HEK293 (cell line): ENCODE results near the gene BCL2.

Experiments used
- CTCF ChIA-PET: fragments of 350-600 bp; formaldehyde crosslinking; extraction: SDS; loops from one replicate; lab custom pipeline; 2021; ENCODE audit warnings: antibody characterized with exemption; lab: Yijun Ruan, JAX
- POLR2A ChIA-PET: fragments of 300-600 bp; formaldehyde crosslinking; extraction: SDS; loops from one replicate; lab custom pipeline; 2020; ENCODE audit warnings: antibody characterized with exemption, inconsistent platforms; lab: Yijun Ruan, JAX
- H3K27ac ChIP-seq: fragments of 200-500 bp; sonication (Bioruptor generic); 2 replicates; pipeline ENCODE4 v1.5.1; 2014; ENCODE audit warnings: low read depth, low read length, control low read depth, inconsistent platforms; ENCODE audit errors: extremely low read depth
- H3K36me3 ChIP-seq, 2 experiments: fragments of 200-500 bp in 1 of 2; sonication (Bioruptor generic) in 1 of 2; 1 replicate in 1 of 2; 2 replicates in 1 of 2; pipeline ENCODE4 v1.5.1; 2014 to 2017; ENCODE audit warnings: inconsistent platforms in 2 of 2, low read length in 2 of 2; ENCODE audit not compliant: control insufficient read depth in 2 of 2, insufficient read depth in 1 of 2
- H3K4me1 ChIP-seq: fragments of 200-500 bp; sonication (Bioruptor generic); 2 replicates; pipeline ENCODE4 v1.5.1; 2014; ENCODE audit warnings: mild to moderate bottlenecking, low read length, inconsistent platforms; ENCODE audit not compliant: control insufficient read depth, insufficient read depth
- H3K4me3 ChIP-seq: 2 replicates; pipeline ENCODE4 v1.5.1; 2011; ENCODE audit warnings: low read depth, mild to moderate bottlenecking, control low read depth, low read length, moderate library complexity
- H3K9me3 ChIP-seq: fragments of 200-500 bp; sonication (Bioruptor generic); 2 replicates; pipeline ENCODE4 v1.5.1; 2014; ENCODE audit warnings: low read depth, low read length, inconsistent platforms; ENCODE audit not compliant: control insufficient read depth, insufficient read depth
- EGR2 ChIP-seq: fragments of 450-650 bp; formaldehyde crosslinking; IDR thresholded peaks from 2 replicates; pipeline ENCODE4 v1.5.1; 2016; ENCODE audit warnings: low read depth, missing biosample characterization, missing genetic modification characterization
- GLI2 ChIP-seq: fragments of 450-650 bp; formaldehyde crosslinking; IDR thresholded peaks from 2 replicates; pipeline ENCODE4; 2017; ENCODE audit warnings: missing biosample characterization, missing genetic modification characterization, low read depth, borderline replicate concordance
- GLIS2 ChIP-seq: fragments of 450-650 bp; formaldehyde crosslinking; IDR thresholded peaks from 2 replicates; pipeline ENCODE4 v1.5.1; 2016; ENCODE audit warnings: missing biosample characterization, missing genetic modification characterization
- KLF7 ChIP-seq: fragments of 450-650 bp; formaldehyde crosslinking; IDR thresholded peaks from 2 replicates; pipeline ENCODE4 v1.5.1; 2016; ENCODE audit warnings: missing biosample characterization, missing genetic modification characterization, borderline replicate concordance
- KLF9 ChIP-seq: fragments of 450-650 bp; formaldehyde crosslinking; IDR thresholded peaks from 2 replicates; pipeline ENCODE4 v1.5.1; 2016; ENCODE audit warnings: missing biosample characterization, missing genetic modification characterization, low read depth
- RBAK ChIP-seq: fragments of 450-650 bp; formaldehyde crosslinking; IDR thresholded peaks from 2 replicates; pipeline ENCODE4 v1.5.1; 2016; ENCODE audit warnings: missing biosample characterization, missing genetic modification characterization
- SCRT1 ChIP-seq: fragments of 450-650 bp; formaldehyde crosslinking; IDR thresholded peaks from 2 replicates; pipeline ENCODE4 v1.5.1; 2016; ENCODE audit warnings: missing biosample characterization, missing genetic modification characterization, borderline replicate concordance
- SP2 ChIP-seq: fragments of 450-650 bp; formaldehyde crosslinking; IDR thresholded peaks from 2 replicates; pipeline ENCODE4 v1.5.1; 2016; ENCODE audit warnings: missing biosample characterization, missing genetic modification characterization
- SP3 ChIP-seq: fragments of 450-650 bp; formaldehyde crosslinking; IDR thresholded peaks from 2 replicates; pipeline ENCODE4 v1.5.1; 2016; ENCODE audit warnings: missing biosample characterization, missing genetic modification characterization
- SP7 ChIP-seq: fragments of 450-650 bp; formaldehyde crosslinking; IDR thresholded peaks from 2 replicates; pipeline ENCODE4 v1.5.1; 2016; ENCODE audit warnings: missing biosample characterization, missing genetic modification characterization
- ZBTB17 ChIP-seq: fragments of 450-650 bp; formaldehyde crosslinking; IDR thresholded peaks from 2 replicates; pipeline ENCODE4 v1.5.1; 2016; ENCODE audit warnings: missing biosample characterization, missing genetic modification characterization
- ZBTB48 ChIP-seq: fragments of 450-650 bp; formaldehyde crosslinking; IDR thresholded peaks from 2 replicates; pipeline ENCODE4 v1.5.1; 2016; ENCODE audit warnings: missing biosample characterization, missing genetic modification characterization
- ZBTB6 ChIP-seq: fragments of 450-650 bp; formaldehyde crosslinking; IDR thresholded peaks from 2 replicates; pipeline ENCODE4 v1.5.1; 2017; ENCODE audit warnings: missing biosample characterization, missing genetic modification characterization
- ZEB2 ChIP-seq: fragments of 450-650 bp; formaldehyde crosslinking; IDR thresholded peaks from 2 replicates; pipeline ENCODE4 v1.5.1; 2016; ENCODE audit warnings: missing biosample characterization, missing genetic modification characterization
- ZFP37 ChIP-seq: fragments of 450-650 bp; formaldehyde crosslinking; IDR thresholded peaks from 2 replicates; pipeline ENCODE4 v1.5.1; 2016; ENCODE audit warnings: missing biosample characterization, missing genetic modification characterization
- ZNF121 ChIP-seq: fragments of 450-650 bp; formaldehyde crosslinking; IDR thresholded peaks from 2 replicates; pipeline ENCODE4 v1.5.1; 2016; ENCODE audit warnings: missing biosample characterization, missing genetic modification characterization
- ZNF155 ChIP-seq: fragments of 450-650 bp; formaldehyde crosslinking; IDR thresholded peaks from 2 replicates; pipeline ENCODE4 v1.5.1; 2016; ENCODE audit warnings: missing biosample characterization, missing genetic modification characterization
- ZNF335 ChIP-seq: fragments of 450-650 bp; formaldehyde crosslinking; conservative IDR thresholded peaks from 2 replicates; pipeline ENCODE4 v1.5.1; 2016; ENCODE audit warnings: missing biosample characterization, missing genetic modification characterization
- ZNF341 ChIP-seq: fragments of 450-650 bp; formaldehyde crosslinking; IDR thresholded peaks from 2 replicates; pipeline ENCODE4; 2016; ENCODE audit warnings: low read depth, missing biosample characterization, missing genetic modification characterization
- ZNF354C ChIP-seq: fragments of 450-650 bp; formaldehyde crosslinking; IDR thresholded peaks from 2 replicates; pipeline ENCODE4 v1.5.1; 2016; ENCODE audit warnings: missing biosample characterization, missing genetic modification characterization, low read depth, borderline replicate concordance
- ZNF510 ChIP-seq: fragments of 450-650 bp; formaldehyde crosslinking; IDR thresholded peaks from 2 replicates; pipeline ENCODE4 v1.5.1; 2018; ENCODE audit warnings: mild to moderate bottlenecking, missing genetic modification characterization, missing biosample characterization; ENCODE audit not compliant: insufficient replicate concordance
- ZNF600 ChIP-seq: fragments of 450-650 bp; formaldehyde crosslinking; IDR thresholded peaks from 2 replicates; pipeline ENCODE4 v1.5.1; 2016; ENCODE audit warnings: missing biosample characterization, missing genetic modification characterization
- ZNF768 ChIP-seq: fragments of 450-650 bp; formaldehyde crosslinking; IDR thresholded peaks from 2 replicates; pipeline ENCODE4 v1.5.1; 2018; ENCODE audit warnings: missing biosample characterization, mild to moderate bottlenecking, missing genetic modification characterization
- ZNF777 ChIP-seq: fragments of 450-650 bp; formaldehyde crosslinking; IDR thresholded peaks from 2 replicates; pipeline ENCODE4 v1.5.1; 2017; ENCODE audit warnings: missing biosample characterization, missing genetic modification characterization, borderline replicate concordance
- ZNF791 ChIP-seq: fragments of 450-650 bp; formaldehyde crosslinking; IDR thresholded peaks from 2 replicates; pipeline ENCODE4 v1.5.1; 2016; ENCODE audit warnings: missing biosample characterization, missing genetic modification characterization
- TF ChIP-seq, protein P1 (sequence below): fragments of 450-650 bp; formaldehyde crosslinking; IDR thresholded peaks from 2 replicates; pipeline ENCODE4 v1.5.1; 2016; ENCODE audit warnings: missing biosample characterization, missing genetic modification characterization
- TF ChIP-seq, protein P2 (sequence below): fragments of 450-650 bp; formaldehyde crosslinking; conservative IDR thresholded peaks from 2 replicates; pipeline ENCODE4 v1.5.1; 2016; ENCODE audit warnings: low read depth, missing biosample characterization, missing genetic modification characterization

The BCL2 gene

GRCh38 chr18:63367053-63367953, 47.7 kb upstream of the BCL2 start, which contains the start of gene KDSR (continued):
- TF ChIP-seq, protein P1, sequence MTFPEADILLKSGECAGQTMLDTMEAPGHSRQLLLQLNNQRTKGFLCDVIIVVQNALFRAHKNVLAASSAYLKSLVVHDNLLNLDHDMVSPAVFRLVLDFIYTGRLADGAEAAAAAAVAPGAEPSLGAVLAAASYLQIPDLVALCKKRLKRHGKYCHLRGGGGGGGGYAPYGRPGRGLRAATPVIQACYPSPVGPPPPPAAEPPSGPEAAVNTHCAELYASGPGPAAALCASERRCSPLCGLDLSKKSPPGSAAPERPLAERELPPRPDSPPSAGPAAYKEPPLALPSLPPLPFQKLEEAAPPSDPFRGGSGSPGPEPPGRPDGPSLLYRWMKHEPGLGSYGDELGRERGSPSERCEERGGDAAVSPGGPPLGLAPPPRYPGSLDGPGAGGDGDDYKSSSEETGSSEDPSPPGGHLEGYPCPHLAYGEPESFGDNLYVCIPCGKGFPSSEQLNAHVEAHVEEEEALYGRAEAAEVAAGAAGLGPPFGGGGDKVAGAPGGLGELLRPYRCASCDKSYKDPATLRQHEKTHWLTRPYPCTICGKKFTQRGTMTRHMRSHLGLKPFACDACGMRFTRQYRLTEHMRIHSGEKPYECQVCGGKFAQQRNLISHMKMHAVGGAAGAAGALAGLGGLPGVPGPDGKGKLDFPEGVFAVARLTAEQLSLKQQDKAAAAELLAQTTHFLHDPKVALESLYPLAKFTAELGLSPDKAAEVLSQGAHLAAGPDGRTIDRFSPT (tag by site-specific recombination): no peak
- TF ChIP-seq KLF7 (tag by site-specific recombination) (peak; percentile 92), ZNF354C (no peak), EGR2 (tag by site-specific recombination) (peak; percentile 82), ZNF791 (no peak)

DNA sequence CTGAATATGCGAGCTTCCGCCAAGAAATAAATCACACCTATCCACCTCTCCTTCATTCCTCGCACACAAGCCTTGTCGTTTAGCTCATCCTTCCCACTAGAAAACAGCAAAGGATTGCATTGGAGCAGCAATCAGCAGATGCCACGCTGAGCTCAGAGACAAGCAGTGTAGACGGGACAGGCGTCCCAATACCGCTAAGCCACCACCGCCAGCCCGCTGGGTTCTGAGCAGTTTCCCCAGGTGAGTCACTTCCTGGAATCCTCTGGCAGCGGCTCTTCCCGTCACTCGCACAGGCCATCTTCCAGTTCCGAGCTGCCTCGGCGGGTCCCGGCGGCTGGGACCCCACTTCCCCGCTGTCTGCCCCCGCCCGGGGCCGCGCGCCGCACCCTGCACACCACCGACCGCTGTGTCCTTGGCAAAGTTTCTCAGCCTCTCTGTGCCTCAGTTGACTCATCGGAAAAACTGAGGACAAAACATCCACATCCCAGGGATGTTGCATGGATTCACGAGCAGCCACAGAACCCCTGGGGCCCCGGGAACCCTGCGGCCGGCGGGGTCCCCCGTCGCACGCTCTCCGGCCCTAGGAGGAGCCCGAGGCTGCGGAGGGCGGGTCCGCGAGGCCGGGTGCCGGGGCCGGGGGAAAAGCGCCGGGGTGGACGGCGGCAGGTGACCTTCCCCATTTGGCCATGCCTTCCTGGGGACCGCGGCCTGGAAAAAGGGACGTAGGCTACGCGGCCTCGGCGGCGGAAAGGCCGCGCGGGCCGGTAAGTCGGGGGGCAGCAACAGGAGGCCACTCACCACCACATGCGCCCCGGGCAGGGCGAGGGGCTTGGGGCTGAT, 46.9 kb upstream of the BCL2 start:
- Histone ChIP-seq H3K4me1 (peaks cover 7% of the 10 kb centered on the region; the same call in 1 of the 2 replicates), H3K36me3 (peaks cover 10 to 11% of the 10 kb centered on the region in 2 experiments), H3K27ac (peak overlapping the region; percentile 95), H3K9me3 (no peaks in the 10 kb centered on the region), H3K4me3 (peak overlapping the region; percentile 74)
- POLR2A ChIA-PET: interaction anchor here (0.7 to 2.2 kb wide), 10 partner anchors 10 to 86 kb away, joined by 3 to 29 read pairs (median 5); partner anchors contain the start of gene VPS4B
- CTCF ChIA-PET: interaction anchor here (0.9 to 3.7 kb wide), 5 partner anchors 25 to 349 kb away, joined by 3 to 22 read pairs (median 4); no protein-coding TSS in a partner anchor
- 0 out of 2 replicates have a peak, but pooled peaks have one; percentile 13 for TF ChIP-seq SP3 (tag by site-specific recombination)
- TF ChIP-seq SCRT1 (tag by site-specific recombination): 0 out of 2 replicates have a peak, but pooled peaks have one; percentile 34
- peak; percentile 6 for TF ChIP-seq ZNF121 (tag by site-specific recombination)
- TF ChIP-seq ZNF155 (tag by site-specific recombination): no peak
- TF ChIP-seq GLI2 (tag by site-specific recombination): no peak
- TF ChIP-seq ZNF600 (tag by site-specific recombination): peak; percentile 80
- TF ChIP-seq ZBTB17 (tag by site-specific recombination): peak; percentile 80; the same call in 1 of the 2 replicates
- TF ChIP-seq ZNF335 (tag by site-specific recombination): peak; percentile 39; the same call in 1 of the 2 replicates
- TF ChIP-seq ZBTB48 (tag by site-specific recombination): 0 out of 2 replicates have a peak, but pooled peaks have one; percentile 7
- TF ChIP-seq GLIS2 (tag by site-specific recombination): 0 out of 2 replicates have a peak, but pooled peaks have one; percentile 29
- peak; percentile 44 for TF ChIP-seq SP2 (tag by site-specific recombination)
- TF ChIP-seq ZEB2 (tag by site-specific recombination): peak; percentile 33; the same call in 1 of the 2 replicates
- TF ChIP-seq ZNF341: peak; percentile 89
- TF ChIP-seq ZFP37: peak; percentile 69
- TF ChIP-seq ZBTB6 (tag by site-specific recombination): no peak
- 0 out of 2 replicates have a peak, but pooled peaks have one; percentile 7 for TF ChIP-seq ZNF777 (tag by site-specific recombination)
- TF ChIP-seq SP7 (tag by site-specific recombination): peak; percentile 38; the same call in 1 of the 2 replicates
- TF ChIP-seq KLF9: peak; percentile 6; the same call in 1 of the 2 replicates
- TF ChIP-seq, protein P2, sequence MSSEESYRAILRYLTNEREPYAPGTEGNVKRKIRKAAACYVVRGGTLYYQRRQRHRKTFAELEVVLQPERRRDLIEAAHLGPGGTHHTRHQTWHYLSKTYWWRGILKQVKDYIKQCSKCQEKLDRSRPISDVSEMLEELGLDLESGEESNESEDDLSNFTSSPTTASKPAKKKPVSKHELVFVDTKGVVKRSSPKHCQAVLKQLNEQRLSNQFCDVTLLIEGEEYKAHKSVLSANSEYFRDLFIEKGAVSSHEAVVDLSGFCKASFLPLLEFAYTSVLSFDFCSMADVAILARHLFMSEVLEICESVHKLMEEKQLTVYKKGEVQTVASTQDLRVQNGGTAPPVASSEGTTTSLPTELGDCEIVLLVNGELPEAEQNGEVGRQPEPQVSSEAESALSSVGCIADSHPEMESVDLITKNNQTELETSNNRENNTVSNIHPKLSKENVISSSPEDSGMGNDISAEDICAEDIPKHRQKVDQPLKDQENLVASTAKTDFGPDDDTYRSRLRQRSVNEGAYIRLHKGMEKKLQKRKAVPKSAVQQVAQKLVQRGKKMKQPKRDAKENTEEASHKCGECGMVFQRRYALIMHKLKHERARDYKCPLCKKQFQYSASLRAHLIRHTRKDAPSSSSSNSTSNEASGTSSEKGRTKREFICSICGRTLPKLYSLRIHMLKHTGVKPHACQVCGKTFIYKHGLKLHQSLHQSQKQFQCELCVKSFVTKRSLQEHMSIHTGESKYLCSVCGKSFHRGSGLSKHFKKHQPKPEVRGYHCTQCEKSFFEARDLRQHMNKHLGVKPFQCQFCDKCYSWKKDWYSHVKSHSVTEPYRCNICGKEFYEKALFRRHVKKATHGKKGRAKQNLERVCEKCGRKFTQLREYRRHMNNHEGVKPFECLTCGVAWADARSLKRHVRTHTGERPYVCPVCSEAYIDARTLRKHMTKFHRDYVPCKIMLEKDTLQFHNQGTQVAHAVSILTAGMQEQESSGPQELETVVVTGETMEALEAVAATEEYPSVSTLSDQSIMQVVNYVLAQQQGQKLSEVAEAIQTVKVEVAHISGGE (tag by site-specific recombination): 0 out of 2 replicates have a peak, but pooled peaks have one; percentile 18
- no peak for TF ChIP-seq ZNF510
- peak; percentile 25; the same call in 1 of the 2 replicates for TF ChIP-seq ZNF768 (tag by site-specific recombination)
- TF ChIP-seq RBAK: 0 out of 2 replicates have a peak, but pooled peaks have one; percentile 23
